WERI-Rb-1 (cell line): ENCODE data around the gene TERF2IP.

ENCODE experiments used
- DNase-seq: peaks from one replicate; pipeline ENCODE4 v3.0.0-alpha.2; 2020
- H3K27ac ChIP-seq: fragments of 250-450 bp; sonication (Bioruptor Pico); 2 replicates; pipeline ENCODE4 v1.5.1; 2020; ENCODE audit warnings: mild to moderate bottlenecking, moderate library complexity
- H3K27me3 ChIP-seq: fragments of 250-450 bp; sonication (Bioruptor Pico); 2 replicates; pipeline ENCODE4 v1.5.1; 2021; ENCODE audit warnings: mild to moderate bottlenecking, low read depth, moderate library complexity; ENCODE audit not compliant: insufficient read depth, severe bottlenecking
- H3K36me3 ChIP-seq: fragments of 250-450 bp; sonication (Bioruptor Pico); 2 replicates; pipeline ENCODE4 v1.5.1; 2020; ENCODE audit warnings: mild to moderate bottlenecking, moderate library complexity
- H3K4me3 ChIP-seq: 2 replicates; pipeline ENCODE4 v1.5.1; 2011; ENCODE audit warnings: low read depth, mild to moderate bottlenecking, control low read depth, low read length
- H3K9me3 ChIP-seq: fragments of 250-450 bp; sonication (Bioruptor Pico); 2 replicates; pipeline ENCODE4 v1.5.1; 2021; ENCODE audit warnings: mild to moderate bottlenecking, moderate library complexity; ENCODE audit not compliant: severe bottlenecking
- CTCF ChIP-seq: IDR thresholded peaks from 2 replicates; pipeline ENCODE4 v1.5.1; 2011; ENCODE audit warnings: low read depth, mild to moderate bottlenecking, control low read depth, inconsistent platforms, low read length

Gene TERF2IP

GRCh38 chr16:75667503-75667902 lies 19.9 kb downstream of the TERF2IP start:
- no peak for DNase-seq
- no peaks in the 10 kb centered on the region for H3K36me3 ChIP-seq
- TF ChIP-seq CTCF = no peak
- no peaks in the 10 kb centered on the region for H3K9me3 ChIP-seq
- no peak overlapping the region for H3K27ac ChIP-seq
- H3K4me3 ChIP-seq = no peak overlapping the region
- no peaks in the 10 kb centered on the region for H3K27me3 ChIP-seq

- Histone ChIP-seq H3K4me3 (no peak within 1 kb of the TSS), H3K36me3 (no peaks in the 10 kb centered on the region), H3K27ac (no peak within 1 kb of the TSS), H3K27me3 (no peaks in the 10 kb centered on the region), H3K9me3 (no peaks in the 10 kb centered on the region)
- no peak for DNase-seq
- TF ChIP-seq CTCF = no peak
Measured at GRCh38 chr16:75676909-75677308, 29.3 kb downstream of the TERF2IP start, which contains the start of gene CPHXL2. CPHXL2 (minus strand) TSS chr16:75677009; CDS start chr16:75676999, 10 bp downstream.

- no peak for DNase-seq
- Histone ChIP-seq H3K36me3 (no peaks in the 10 kb centered on the region), H3K9me3 (peaks cover 3% of the 10 kb centered on the region), H3K27me3 (no peaks in the 10 kb centered on the region), H3K4me3 (no peak overlapping the region), H3K27ac (no peak overlapping the region)
- no peak for TF ChIP-seq CTCF
Measured at GRCh38 chr16:75679366-75679765, 31.8 kb downstream of the TERF2IP start.

GRCh38 chr16:75682308-75682707 lies 34.7 kb downstream of the TERF2IP start:
- TF ChIP-seq CTCF = no peak
- no peaks in the 10 kb centered on the region for H3K36me3 ChIP-seq
- H3K27ac ChIP-seq = no peak overlapping the region
- H3K27me3 ChIP-seq = no peaks in the 10 kb centered on the region
- H3K9me3 ChIP-seq = peaks cover 8% of the 10 kb centered on the region
- no peak for DNase-seq
- H3K4me3 ChIP-seq = no peak overlapping the region

GRCh38 chr16:75687361-75687760 lies 39.8 kb downstream of the TERF2IP start:
- no peak overlapping the region for H3K4me3 ChIP-seq
- H3K36me3 ChIP-seq = no peaks in the 10 kb centered on the region
- no peaks in the 10 kb centered on the region for H3K27me3 ChIP-seq
- TF ChIP-seq CTCF = no peak
- no peak overlapping the region for H3K27ac ChIP-seq
- DNase-seq = no peak
- H3K9me3 ChIP-seq = peaks cover 8% of the 10 kb centered on the region

- no peak for DNase-seq
- Histone ChIP-seq H3K9me3 (no peaks in the 10 kb centered on the region), H3K27ac (no peak overlapping the region), H3K4me3 (no peak overlapping the region), H3K36me3 (peaks cover 8% of the 10 kb centered on the region; the same call in 1 of the 2 replicates), H3K27me3 (no peaks in the 10 kb centered on the region)
- no peak for TF ChIP-seq CTCF
Measured at GRCh38 chr16:75695708-75696107, 48.1 kb downstream of the TERF2IP start.
